Stimulated activated CD4-positive, alpha-beta T cell treated with anti-CD3 and anti-CD28 coated beads, Interleukin-1b, Interleukin-23, amount 100 ng/mL, for 48 hours (primary cell): ENCODE data around the gene CCDC124.
A peak's percentile ranks its signal among the peaks of the same experiment; 100 is the strongest.

ENCODE experiments used
- DNase-seq: peaks from one replicate; pipeline ENCODE4 v3.0.0-alpha.2; 2020

CCDC124 gene

DNA sequence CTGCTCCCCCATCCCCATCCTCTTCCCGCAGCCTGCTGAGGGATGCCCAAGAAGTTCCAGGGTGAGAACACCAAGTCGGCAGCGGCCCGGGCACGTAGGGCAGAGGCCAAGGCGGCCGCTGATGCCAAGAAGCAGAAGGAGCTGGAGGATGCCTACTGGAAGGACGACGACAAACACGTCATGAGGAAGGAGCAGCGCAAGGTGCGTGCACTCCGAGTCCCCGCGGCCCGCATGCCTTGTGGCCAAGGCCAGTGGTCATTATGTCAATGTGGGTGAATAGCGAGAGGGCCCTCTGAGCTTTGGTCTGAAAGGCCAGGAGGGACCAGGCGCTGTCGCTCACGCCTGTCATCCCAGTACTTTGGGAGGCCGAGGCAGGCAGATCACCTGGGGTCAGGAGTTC, 3.6 kb downstream of the CCDC124 start:
- no peak for DNase-seq

DNA sequence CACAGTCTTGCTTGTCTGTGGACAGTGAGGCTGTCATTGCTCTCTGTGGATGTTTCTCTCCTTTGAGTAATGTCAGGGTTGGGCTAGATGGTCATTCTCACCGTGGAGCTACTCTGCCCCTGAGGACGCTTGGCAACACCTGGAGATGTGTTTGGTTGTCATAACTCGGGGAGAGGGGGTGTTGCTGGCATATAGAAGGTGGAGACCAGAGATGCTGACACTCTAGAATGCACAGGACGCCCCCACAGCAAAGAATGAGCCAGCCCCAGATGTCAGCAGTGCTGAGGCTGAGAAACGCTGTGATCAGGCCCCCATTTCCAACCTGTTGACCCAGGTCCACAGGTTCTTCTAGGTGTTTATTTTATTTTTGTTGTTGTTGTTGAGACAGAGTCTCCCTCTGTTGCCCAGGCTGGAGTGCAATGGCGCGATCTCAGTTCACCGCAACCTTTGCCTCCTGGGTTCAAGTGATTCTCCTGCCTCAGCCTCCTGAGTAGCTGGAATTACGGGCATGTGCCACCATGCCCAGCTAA, 4.6 kb downstream of the CCDC124 start:
- DNase-seq: no peak

DNA sequence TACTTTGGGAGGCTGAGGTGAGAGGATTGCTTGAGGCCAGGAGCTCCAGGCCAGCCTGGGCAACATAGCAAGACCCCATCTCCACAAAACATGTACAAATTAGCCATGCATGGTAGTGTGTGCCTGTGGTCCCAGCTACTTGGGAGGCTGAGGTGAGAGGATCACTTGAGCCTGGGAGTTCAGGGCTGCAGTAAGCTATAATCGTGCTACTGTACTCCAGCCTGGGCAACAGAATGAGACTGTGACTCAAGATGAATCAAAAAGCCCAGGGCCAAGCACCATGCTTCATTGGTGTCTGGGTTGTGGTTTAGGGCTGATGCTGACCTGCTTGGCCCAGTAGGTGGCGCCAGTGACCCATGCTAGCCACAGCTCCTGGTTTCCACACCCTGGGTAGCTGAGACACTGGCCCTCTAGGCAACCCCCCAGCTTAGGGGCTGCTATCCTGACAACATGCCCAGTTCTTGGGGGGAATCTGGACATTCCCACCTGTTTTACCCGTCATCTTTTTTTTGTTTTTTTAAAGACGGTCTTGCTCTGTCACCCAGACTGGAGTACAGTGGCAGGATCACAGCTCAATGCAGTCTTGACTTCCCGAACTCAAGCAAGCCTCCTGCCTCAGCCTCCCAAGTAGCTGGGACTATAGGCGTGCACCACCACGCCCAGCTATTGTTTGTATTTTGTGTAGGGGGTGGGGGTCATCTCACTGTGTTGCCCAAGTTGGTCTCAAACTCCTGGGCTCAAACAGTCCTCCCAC, 5.5 kb downstream of the CCDC124 start:
- peak; percentile 86 for DNase-seq

DNA sequence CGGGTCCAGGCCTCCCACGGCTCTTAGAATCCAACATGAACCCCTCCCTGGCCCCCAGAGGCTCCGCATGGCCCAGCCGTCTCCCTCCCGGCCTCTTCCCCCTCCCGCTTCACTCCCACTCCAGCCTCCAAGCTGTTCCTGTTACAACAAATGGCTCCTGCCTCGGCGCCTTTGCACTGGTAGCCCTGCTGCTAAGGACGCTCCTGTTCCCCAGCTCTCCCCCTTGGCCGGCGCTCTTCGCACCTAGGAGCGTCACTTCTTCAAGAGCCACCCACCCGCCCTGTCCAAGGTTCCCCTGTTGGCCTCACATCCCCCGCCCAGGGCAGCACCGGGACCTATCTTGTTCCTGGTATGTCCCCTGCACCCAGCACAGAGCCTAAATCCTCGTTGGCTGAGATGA, 9.4 kb downstream of the CCDC124 start:
- no peak for DNase-seq

DNA sequence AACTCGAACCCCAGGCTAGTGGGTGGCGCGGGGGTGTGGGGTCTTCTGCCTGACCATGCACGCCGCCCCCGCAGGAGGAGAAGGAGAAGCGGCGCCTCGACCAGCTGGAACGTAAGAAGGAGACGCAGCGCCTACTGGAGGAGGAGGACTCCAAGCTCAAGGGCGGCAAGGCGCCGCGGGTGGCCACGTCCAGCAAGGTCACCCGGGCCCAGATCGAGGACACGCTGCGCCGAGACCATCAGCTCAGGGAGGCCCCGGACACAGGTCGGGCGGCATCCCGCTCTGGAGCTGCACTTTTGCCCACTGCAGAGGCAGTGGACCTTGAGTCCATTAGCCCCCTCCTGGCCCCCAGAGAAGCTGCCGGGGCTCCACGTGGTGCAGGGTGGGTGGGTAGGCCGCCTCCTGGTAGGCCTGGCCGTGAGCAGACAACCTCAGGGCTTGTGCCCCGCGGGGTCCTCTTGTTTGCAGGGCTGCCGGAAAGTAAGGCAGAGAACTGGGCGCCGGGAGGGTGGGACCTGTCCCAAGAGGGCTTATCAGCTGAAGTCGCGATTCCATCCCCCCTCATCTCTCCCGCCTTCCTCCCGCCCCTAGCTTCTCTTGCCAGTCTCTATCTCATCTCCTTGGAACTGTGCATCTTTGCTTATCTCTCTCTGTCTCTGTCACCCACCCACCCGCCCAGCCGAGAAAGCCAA, 9.9 kb downstream of the CCDC124 start:
- DNase-seq: no peak

DNA sequence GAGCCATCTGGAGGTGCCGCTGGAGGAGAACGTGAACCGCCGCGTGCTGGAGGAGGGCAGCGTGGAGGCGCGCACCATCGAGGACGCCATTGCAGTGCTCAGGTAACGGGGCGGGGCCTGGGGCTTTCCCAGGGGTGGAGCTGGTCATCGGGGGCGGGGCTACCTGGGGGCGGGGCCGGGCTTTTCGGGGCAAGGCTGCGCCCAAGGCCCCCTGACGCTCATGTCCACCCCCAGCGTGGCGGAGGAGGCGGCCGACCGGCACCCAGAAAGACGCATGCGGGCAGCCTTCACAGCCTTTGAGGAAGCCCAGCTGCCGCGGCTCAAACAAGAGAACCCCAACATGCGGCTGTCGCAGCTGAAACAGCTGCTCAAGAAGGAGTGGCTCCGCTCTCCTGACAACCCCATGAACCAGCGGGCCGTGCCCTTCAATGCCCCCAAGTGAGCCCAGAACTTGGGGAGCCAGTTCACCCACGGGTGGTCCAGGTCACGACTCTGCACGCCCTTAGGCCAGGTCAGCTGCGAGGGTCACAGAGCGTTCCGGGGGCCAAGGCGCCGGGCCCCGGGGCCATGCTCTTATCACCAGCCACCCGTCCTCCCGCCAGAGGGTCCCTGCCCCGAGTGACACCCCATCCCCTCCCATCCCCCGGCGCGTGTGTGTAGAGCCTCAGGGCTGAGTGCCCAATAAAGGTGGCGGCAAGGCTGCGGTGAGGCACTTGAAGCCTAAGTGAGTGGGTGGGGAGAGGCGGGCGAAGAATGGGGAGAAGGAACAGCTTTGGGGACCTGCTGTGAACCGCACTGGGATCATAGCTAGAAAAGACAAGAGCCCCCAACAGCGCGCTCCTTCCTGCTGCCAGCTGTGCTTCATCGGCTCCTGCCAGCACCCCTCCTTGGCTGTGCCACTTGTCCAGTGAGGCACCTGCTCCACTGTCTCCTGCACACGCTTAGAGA, 10.7 kb downstream of the CCDC124 start:
- DNase-seq: no peak

DNA sequence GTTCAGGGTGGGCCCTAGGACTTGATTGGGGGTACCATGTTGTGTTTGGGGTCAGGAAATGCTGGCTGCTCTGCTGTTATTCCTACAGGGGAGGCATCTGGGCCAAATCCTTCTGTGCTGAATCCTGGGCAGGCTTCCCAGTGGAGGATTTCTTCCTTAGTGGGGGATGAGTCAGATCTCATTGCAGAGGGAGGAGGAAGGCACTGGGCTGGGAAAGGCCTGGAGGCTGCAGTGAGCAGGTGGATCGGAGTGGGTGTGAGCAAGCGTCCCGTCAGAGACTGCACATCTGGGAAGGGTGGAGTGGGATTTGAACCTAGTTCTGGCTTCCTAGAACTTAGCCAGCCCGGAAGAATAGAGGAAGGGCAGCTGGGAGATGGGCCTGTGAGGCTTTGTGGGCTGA, 11.5 kb downstream of the CCDC124 start:
- DNase-seq: no peak

DNA sequence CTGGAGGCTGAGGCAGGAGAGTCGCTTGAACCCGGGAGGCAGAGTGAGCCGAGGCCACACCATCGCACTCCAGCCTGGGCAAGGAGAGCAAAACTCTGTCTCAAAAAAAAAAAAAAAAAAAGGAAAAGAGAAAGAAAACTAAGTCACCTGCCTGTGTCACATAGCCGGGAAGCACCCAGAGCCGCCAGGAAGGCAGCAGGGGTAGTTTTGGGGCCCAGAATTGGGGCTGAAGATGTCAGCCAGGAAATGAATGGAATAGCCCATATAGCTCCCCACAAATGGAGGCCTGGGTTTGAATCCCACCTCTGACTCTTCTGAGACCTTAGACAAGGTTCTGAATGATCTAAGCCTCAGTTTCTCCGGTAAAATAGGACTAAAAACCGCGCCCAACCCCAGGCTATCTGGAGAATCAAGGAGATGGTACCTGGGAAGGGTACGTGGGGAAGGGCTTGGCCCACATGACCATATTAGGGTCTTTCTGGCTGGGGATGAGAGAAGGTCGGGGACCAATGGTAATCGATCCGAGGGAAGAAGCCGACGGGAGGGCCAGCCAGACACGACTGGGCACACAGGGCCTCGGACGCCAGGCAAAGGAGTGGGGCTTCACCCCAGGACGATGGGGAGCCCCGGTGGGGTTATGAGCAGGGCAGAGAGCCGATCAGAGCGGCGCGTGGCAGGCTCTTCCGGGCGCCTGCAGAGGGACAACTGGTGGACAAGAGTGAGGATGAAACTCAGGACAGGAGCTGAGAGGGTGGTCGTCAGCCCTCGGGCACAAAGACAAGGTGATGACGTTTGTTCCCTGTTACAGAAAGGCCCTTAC, 14.4 kb downstream of the CCDC124 start:
- DNase-seq: no peak

DNA sequence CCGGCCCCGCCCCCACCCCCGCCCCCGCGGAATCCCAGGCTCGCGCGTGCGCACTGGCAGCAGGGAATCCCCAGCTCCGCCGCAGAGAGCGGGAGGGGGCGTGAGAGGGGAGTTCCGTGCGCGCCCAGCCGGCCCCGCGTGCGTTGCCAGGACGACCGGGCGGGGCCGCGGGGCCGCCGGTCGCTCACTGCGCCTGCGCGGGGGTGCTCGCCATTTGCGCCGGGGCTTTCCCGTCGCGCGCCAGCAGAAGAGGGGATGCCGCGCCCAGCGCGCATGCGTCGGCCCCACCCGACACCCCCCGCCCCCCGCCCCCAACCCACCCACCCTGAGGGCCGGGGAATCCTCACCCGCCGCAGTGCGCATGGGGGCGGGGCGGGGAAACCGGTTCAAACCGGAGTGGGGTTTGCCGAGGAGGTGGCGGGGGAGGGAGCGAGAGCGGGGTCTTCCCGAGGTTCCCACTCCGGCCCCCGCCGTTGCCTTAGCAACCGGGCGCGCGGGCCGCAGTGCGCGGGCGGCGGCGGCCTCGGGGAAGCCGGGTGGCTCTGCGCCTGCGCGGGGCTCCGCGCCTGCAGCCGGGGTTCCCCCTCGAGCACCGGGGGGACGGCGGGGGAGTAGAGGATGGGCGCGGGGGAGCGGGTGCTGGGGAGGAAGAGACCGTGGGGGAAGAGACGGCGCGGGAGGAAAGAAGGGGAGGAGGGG, 15.1 kb downstream of the CCDC124 start:
- DNase-seq: peak; percentile 94

DNA sequence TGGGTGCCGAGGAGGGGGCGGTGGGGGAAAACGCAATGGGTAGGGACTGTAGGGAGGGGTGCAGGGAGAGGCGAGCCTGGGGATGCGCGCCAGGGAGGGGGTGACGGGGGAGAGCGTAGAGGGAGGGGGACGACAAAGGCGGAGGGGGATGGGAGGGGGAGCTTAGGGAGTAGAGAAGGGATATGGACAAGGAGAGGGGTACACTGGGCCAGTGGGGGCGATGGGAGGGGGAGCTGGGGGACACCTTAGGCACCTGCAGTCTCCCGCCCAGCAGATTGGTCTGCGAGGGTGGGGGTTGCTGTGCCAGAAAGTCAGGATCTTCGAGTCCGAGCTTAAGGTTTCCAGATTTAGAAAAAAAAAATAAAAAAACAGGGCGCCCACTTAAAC, 15.7 kb downstream of the CCDC124 start:
- no peak for DNase-seq

DNA sequence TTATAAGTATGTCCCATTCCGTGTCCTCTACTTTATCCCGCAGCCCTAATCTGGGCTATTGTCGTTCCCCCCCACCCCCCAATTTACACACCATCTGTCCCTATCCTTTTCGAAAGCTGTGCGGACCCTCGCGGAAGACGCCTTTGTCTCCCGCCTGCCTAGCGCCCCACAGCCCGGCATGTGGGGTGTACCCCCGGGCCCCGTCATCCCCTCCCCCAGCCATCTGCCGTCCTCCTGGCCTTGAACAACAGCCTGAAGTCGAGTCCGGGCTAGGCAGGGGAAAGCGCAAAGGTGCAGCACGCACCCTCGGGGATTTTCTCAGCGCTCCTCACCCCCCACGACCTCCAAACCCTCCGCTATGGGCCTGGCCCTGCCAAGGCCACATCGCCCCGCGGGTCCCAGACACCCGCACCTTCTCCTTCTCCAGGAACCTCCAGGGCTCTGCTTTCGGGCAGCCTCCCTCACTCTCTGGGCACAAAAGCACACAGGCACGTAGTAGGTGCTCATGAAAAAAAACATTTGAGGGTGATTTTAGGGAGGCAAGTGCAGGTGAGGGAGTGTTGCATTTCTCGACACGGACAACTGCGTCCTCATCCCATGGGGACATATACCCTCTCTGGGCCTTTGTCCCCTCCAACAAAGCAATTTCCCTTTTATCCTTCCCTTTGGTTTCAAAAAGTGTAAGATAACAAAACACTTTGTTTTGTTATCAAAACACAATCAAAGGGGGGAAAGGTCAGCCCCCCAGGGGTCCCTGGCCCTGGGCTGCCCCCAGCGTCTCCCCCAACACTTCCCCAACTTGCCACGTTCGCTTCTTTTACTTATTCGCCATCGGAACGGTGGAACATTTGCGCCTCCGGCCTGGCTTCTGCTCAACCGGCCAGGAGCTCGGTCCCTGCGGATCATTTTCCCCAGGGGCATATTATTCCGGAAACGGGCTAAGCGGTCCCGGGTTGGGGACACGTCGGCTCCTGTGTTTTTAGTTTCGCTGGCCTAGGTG, 16.4 kb downstream of the CCDC124 start:
- no peak for DNase-seq

DNA sequence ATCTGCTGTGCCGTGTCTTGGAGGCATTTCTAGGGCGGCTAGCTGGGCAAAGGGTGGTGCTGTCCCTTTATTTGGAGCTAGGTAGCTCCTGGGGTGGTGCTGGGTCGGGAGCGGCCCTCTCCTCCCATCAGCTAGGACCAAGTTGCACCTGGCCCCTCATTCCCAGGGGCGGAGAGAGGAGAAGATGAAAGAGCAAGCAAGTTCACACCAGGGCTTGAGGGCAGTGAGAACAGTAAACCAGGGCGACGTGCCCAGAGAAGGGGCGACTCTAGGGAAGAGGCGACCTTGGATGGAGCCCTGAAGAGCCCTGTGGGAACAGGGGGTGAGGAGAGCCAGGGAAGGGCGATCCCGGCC, 17.1 kb downstream of the CCDC124 start:
- DNase-seq: no peak

DNA sequence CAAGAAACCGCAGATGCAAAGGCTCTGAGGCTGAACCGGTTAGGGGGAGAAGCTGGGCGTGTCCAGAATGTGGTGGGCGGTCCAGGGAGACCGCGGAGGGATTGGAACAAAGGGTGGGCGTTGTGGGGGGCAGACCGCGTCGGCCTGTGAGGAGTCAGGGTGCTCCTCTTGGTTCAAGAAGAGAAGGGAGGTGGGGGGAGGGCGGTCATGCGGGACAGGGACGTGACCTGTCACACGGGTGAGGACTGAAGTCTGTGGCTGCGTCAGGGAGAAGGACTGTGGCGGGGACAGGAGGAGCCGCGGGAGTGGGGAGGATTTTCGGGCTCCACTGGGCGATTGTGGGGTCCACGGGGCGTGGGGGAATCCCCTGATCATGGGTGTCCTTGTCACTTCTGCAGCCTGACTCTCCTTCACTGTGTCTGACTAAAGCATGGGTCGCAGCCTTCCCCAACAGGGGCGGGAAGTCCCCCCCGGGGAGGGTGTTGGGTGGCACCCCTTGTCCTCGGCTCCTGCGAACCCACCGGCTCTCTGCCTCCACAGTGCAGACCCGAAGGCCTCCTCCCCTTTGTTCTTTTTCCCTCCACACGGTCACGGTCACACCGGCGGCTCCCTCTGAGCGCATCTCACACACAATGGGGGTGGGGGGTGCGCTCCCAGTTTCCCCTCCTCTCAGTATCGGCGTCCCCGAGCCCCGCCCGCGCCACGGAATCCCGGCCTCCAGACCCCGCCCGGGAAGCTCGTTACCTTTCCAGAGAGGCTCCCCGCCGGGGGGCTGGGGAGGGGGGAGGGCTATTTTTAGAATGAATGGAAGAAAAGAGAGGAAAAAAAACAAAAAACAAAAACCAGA, 17.7 kb downstream of the CCDC124 start:
- peak; percentile 19 for DNase-seq

DNA sequence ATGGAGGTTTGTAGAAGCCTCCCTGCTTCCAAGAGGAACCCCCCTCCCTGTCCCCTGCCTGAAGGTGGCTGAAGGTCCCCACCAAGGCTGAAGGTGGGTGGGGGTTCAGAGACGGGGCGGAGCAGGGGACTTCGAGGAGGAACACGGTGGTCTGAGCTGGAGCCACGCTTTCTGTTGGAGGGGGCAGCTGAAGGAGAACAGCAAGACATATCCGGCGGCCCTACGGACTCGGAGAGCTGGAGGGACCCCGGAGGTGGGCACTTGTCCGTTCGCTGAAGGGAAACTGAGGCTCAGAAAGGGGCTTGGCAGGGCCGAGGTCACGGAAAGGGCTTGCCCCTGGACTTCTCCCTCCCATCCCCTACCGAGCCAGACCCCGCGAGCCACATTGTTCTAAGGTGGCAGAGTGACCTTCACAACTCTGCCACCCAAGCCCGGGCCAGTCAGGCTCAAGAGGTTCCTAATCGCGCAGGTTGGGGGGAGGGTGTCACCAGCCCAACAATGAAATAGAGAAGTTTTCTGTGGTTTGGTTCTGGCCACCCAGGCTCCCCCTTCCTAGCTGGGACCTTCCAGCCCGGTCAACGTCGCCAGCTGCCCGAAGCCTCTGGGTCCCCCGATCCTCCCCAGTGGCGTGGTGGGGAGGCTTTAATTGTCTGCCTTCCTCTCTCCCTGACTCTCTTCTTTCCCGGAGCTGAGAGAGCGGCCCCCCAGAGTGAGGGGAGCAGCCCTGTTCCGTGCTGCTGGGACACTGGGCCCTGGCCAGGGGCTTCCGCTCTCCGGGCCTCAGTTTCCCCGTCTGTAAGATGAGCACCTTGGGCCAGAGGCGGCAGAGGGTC, 18.6 kb downstream of the CCDC124 start:
- no peak for DNase-seq

DNA sequence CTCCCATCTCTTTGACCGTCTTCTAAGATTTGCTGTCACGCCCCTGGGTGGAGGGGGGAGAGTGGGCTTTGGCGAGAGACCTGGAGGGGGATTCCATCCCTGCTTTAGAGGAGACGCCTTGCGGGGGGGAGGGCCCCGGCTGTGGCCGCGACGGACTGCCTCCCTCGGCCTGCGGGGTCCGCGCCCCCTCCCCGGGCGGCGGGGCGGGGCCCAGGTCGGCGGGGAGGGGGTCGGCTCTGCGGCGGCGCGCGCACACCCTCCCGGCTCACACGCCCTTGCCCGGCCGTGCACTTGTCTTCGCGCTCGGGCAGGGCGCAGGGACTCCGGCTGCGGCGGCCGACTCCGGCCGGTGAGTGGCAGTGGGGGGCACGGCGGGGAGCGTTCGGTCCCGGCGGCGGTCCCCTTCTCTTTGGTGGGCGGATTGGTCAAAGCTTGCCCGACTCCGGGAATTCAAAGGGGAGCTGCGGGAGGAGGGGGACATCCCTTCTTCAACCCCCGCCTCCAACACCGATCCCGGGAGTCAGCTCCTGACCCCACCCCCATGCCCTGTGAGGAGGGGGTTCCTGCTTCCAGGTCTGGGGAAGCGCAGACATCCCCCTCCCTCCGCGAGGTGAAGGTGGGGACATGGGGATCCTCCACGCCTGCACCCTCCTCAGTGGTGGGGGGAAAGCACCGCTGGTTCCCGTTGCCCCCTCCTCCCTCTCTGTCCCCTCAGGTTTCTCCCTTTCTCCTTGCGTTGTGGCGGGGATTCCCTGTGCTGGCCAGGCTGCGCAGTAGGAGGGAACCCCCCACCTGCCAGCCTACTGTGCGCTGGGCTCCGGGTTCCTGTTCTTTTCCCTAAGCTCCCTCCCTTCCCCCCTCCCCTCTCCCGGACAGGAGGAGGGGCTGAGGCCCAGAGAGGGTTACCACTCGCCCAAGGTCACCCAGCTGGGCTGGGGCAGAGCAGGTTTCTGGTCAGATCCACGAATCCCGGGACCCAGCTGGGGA, 19.5 kb downstream of the CCDC124 start:
- DNase-seq: no peak

DNA sequence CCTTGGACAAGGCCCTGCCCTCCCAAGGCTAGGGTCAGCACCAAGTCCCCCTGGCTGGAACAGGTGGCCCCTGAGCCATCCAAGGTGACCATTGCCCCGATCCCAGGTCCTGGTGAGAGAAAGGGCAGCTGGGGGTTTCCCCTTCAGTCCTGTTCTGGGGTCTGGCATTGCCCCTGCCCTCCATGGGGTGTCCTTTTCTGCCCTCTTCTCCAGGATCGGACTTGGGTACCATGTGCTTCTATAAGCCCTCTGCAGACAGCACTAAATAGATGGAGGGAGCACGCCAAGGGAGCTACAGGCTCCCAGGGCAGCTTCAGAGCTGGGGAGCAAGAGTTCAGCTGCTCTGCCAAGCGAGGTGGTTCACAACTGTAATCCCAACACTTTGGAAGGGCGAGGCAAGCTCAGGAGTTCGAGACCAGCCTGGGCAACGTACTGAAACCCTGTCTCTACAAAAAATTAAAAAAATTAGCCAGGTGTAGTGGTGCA, 20.5 kb downstream of the CCDC124 start:
- no peak for DNase-seq

DNA sequence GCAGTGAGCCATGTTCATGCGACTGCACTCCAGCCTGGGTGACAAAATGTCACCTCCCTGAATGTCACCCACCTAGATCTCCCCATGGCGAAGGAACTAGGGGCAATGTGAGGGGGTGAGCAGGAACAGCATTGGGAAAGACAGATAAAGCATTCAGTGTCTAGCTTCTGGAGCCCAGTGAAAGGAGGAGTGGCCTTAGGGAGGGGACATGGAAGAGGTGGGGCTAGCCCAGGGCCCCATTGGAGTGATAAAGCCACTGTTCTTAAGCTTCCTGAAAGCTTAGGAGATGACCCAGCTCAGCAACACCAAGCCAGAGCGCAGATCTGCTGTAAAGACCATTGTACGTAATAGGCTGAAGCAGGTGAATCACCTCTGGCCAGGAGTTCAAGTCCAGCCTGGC, 21.1 kb downstream of the CCDC124 start:
- DNase-seq: no peak
